ENCODE data around the gene CA9.

DNA sequence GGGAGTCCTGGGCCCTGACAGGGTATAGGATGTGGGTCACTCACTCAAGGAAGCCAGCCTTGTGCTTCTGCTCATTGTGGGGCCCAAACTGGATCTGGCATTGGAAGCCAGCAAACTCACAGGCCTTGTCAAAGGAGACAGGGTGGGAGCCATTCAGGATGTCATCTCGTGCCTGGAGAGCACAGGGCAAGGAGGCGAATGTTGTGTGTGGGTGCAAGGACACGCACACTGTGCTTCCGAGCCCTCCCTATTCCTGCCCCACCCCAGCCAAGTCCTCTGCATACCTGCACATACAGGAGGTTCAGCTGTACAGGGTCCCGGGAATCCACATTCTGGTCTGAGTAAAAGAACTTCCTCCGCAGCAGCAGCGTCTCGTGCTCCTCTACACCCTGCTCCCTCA lies 50.2 kb downstream of the CA9 start:
- TF ChIP-seq, protein P1, sequence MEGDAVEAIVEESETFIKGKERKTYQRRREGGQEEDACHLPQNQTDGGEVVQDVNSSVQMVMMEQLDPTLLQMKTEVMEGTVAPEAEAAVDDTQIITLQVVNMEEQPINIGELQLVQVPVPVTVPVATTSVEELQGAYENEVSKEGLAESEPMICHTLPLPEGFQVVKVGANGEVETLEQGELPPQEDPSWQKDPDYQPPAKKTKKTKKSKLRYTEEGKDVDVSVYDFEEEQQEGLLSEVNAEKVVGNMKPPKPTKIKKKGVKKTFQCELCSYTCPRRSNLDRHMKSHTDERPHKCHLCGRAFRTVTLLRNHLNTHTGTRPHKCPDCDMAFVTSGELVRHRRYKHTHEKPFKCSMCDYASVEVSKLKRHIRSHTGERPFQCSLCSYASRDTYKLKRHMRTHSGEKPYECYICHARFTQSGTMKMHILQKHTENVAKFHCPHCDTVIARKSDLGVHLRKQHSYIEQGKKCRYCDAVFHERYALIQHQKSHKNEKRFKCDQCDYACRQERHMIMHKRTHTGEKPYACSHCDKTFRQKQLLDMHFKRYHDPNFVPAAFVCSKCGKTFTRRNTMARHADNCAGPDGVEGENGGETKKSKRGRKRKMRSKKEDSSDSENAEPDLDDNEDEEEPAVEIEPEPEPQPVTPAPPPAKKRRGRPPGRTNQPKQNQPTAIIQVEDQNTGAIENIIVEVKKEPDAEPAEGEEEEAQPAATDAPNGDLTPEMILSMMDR (IDR thresholded peaks at IDR 0.05; ENCODE audit: insufficient read depth, low read depth, low read length), result no peak
- no peak for TF ChIP-seq EZH2 (IDR thresholded peaks at IDR 0.05; ENCODE audit: insufficient read depth, low read length)

Measured in astrocyte (in vitro differentiated cells and primary cell).